HG03442 (cell line): ENCODE results near the gene ATMIN.

Source experiments
- ATAC-seq: cut with Tn5 transposase; IDR thresholded peaks from one replicate; pipeline ENCODE4 v1.9.1; 2021; ENCODE audit warnings: mild to moderate bottlenecking, moderate library complexity; ENCODE audit not compliant: unreplicated experiment

ATMIN gene

DNA sequence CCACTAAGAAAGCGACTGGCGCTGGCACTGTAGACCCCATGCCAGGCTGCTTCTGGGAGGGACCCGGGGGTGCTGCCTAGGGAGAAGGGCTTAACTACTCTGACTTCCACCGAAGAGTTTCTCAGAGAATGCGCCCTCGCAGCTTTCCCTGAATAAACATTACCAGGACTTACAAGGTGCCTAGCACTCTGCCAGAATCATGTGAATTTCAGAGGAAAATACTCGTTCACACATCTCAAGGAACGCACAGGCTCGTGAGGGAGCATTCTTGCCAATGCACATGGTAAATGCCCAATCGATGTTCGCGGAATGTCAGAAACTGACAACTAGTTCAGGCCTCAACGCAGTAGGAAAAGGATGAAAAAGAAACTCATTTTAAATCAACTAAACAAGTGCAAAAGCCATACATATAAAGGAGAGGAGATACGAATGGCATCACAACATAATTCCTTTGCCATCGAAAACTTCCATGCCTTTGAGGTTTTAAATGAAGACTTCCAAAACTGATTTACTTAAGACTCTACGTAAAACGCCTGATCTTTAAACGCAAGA, 30.0 kb upstream of the ATMIN start:
- ATAC-seq: no peak

GRCh38 chr16:81006211-81006812, 29.3 kb upstream of the ATMIN start:
- peak; percentile 24 for ATAC-seq

DNA sequence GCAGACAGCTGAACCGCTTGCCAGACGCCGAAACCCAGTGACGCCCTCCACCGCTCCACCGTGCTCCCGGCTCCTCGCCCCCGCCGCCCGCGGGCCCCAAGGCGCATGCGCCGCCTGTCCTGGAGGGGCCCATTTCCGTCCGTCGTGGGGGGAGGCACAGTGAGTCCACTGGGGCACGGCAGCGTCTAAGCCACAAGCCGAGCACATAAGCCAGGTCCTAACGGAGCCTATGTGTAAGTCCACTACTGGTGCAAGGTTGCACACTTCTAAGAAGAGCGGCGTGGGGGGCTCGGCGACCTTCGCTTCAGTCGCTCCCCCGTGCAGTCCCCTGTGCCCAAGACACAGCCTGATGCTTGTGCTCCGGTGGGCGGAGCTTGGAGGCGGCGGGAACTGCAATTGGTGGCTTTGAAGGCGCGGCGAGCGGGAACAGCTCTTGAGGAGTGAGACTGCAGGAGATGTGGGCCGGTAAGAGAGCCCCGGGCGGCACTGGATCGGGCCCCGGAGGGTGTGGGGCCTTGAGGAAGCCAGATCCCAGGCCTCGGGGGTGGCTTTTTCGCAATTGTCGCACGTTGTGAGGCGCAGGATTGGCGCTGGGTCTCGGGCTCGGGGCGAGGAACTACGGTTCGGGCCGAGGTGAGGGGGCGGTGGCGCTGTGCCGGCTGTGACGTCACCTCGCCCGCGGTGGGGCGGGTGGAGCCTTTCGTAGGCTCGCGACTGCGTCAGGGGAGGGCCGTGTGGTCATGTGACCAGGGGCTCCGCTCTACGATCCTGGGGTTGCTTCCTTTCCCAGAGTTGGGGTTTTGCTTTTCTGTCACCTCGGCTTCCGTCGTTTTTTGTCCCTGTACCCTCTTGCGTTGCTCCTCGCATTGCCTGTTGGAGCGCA, 28.6 kb upstream of the ATMIN start, which contains the start of the genes CENPN and CMC2:
Gene CENPN (plus strand): TSS at position 402 of the 883 bp plus-strand sequence. CDS start 4,726 bp downstream, outside the sequence.
Gene CMC2 (minus strand): TSS at position 73 of the 883 bp plus-strand sequence. CDS start 9,491 bp downstream, outside the sequence.
- peak; percentile 80 for ATAC-seq

- ATAC-seq: no peak
Observed at GRCh38 chr16:81008505-81008789, 27.2 kb upstream of the ATMIN start.

- no peak for ATAC-seq
Observed at GRCh38 chr16:81012974-81013373, 22.7 kb upstream of the ATMIN start.

- ATAC-seq: no peak
Observed at GRCh38 chr16:81014672-81015071, 21.0 kb upstream of the ATMIN start.

DNA sequence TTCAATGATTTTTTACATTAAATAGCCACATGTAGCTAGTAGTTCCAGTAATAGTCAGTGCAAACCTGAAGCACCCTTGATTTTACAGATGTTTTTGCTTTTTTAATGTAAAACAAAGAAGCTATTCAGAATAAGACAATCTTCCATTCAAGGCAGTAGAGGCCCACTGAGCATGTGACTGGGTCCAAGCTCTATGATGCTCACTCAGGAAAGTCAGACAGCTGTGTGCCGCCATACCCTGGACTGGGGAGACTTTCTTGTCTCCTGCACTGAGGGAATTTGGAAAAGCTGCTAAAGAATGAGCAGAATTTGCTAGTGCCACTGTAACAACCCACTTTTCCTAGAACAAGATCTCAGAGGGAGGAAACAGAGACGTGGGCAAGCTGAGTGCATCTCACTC, 17.1 kb upstream of the ATMIN start:
- ATAC-seq: no peak

GRCh38 chr16:81026429-81026828, 9.2 kb upstream of the ATMIN start:
- ATAC-seq: no peak

GRCh38 chr16:81029930-81030604, 5.6 kb upstream of the ATMIN start:
- ATAC-seq: no peak

- peak; percentile 57 for ATAC-seq
Observed at GRCh38 chr16:81035975-81036750, 521 bp downstream of the ATMIN start.

DNA sequence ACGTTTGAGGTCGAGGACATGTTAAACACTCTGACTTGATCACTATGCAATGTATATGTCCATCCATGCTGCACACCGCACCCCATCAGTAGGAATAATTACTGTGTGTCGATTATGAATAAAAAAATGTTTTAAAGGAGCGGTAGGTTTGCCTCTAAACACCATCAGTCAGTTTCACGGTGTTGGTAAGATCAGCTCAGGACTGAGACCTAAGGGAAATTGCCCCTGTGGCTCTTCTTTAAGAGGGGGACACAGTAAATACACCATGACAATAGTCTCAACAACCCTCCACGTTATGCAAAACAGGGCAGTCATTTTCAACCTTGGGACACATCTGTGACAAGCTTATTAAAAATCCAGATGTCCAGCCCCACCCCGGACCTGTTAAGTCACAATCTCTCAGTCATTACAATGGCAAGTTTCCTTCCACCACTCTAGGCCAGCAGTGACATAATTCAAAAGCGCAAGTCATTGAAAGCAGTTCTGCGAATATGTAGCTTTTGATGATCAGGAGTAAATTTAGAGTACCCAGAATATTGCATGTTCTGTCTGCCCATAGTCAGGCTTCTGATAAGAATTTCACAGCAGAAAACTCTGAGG, 1.2 kb downstream of the ATMIN start:
- ATAC-seq: no peak

GRCh38 chr16:81040131-81040530, 4.5 kb downstream of the ATMIN start:
- ATAC-seq: no peak

- ATAC-seq: no peak
Observed at GRCh38 chr16:81040842-81041241, 5.2 kb downstream of the ATMIN start.

DNA sequence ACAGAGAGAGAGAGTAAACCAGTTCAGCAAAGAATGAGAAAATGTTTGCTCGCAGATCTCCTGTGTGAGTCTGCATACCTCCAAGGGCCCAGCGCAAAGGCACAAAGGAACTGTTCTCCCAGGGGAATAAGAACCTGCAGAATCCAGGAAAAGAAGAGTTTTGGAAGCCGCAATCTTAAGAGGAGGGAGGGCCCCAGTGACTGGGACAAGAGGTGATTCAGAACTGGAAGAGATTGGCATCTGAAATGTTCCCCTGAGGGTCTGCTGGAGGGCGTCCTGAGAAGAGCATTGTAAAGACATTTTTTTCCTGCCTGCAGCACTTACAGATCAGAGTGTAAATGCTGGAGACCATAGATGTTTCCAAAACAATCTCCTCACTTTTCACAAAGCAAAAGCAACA, 6.1 kb downstream of the ATMIN start:
- no peak for ATAC-seq

- no peak for ATAC-seq
Observed at GRCh38 chr16:81042821-81043220, 7.2 kb downstream of the ATMIN start.

- ATAC-seq: no peak
Observed at GRCh38 chr16:81053761-81054160, 18.1 kb downstream of the ATMIN start.

- no peak for ATAC-seq
Observed at GRCh38 chr16:81060576-81061306, 25.1 kb downstream of the ATMIN start.

- ATAC-seq: no peak
Observed at GRCh38 chr16:81061307-81061640, 25.6 kb downstream of the ATMIN start.

GRCh38 chr16:81061871-81062608, 26.4 kb downstream of the ATMIN start:
- ATAC-seq: no peak
